H1 (cell line): ENCODE results near the gene GALNT6. TPM values are rescaled to one million over a fixed set of nuclear protein-coding genes. Genes with fewer than 3 reads are reported as not detected.

Source experiments
- CTCF ChIA-PET: fragments of 300-600 bp; sonication (Branson Sonifier 250); formaldehyde crosslinking; loops from one replicate; lab custom pipeline; 2021; ENCODE audit not compliant: partially characterized antibody; lab: Charles Lee
- POLR2A ChIA-PET: fragments of 300-600 bp; sonication (Branson Sonifier 250); formaldehyde crosslinking; loops from one replicate; lab custom pipeline; 2021; ENCODE audit warnings: inconsistent platforms; ENCODE audit not compliant: partially characterized antibody; lab: Charles Lee
- DNase-seq, 2 experiments: peaks; one replicate each; pipeline versions ENCODE4 v3.0.0 to v3.0.0-alpha.2; 2010 to 2022; ENCODE audit warnings: low spot score in 2 of 2, low read depth in 1 of 2, mixed read lengths in 1 of 2
- FAIRE-seq: peaks from 2 replicates; lab custom pipeline; 2011; peaks lifted over from hg19 to GRCh38; lab: Jason Lieb, UNC
- H2AFZ ChIP-seq: 2 replicates; pipeline ENCODE4 v1.8.1; 2012; ENCODE audit warnings: low read length, inconsistent platforms
- H2AK5ac ChIP-seq: 2 replicates; pipeline ENCODE4 v1.6.1; 2013; ENCODE audit warnings: low read depth, low read length
- H2BK120ac ChIP-seq: replicated peaks from 2 replicates; pipeline ENCODE3; 2013; ENCODE audit warnings: low read depth, low read length, inconsistent platforms
- H2BK12ac ChIP-seq: 2 replicates; pipeline ENCODE4 v1.6.1; 2013; ENCODE audit warnings: low read depth, low read length
- H2BK15ac ChIP-seq: 2 replicates; pipeline ENCODE4 v1.6.1; 2013; ENCODE audit warnings: low read length
- H2BK20ac ChIP-seq: 2 replicates; pipeline ENCODE4 v1.6.1; 2013; ENCODE audit warnings: low read length
- H2BK5ac ChIP-seq: 2 replicates; pipeline ENCODE4 v1.6.1; 2013; ENCODE audit warnings: low read depth, low read length
- H3K14ac ChIP-seq: 2 replicates; pipeline ENCODE4 v1.6.1; 2013; ENCODE audit warnings: inconsistent platforms; ENCODE audit not compliant: insufficient read length
- H3K18ac ChIP-seq: 2 replicates; pipeline ENCODE4 v1.6.1; 2013; ENCODE audit warnings: low read length; ENCODE audit errors: extremely low read depth
- H3K23ac ChIP-seq: 2 replicates; pipeline ENCODE4 v1.6.1; 2013; ENCODE audit warnings: inconsistent platforms; ENCODE audit not compliant: insufficient read length
- H3K23me2 ChIP-seq: 2 replicates; pipeline ENCODE4 v1.6.1; 2013; ENCODE audit warnings: low read depth, low read length
- H3K27ac ChIP-seq: 2 replicates; pipeline ENCODE4 v1.6.1; 2011; ENCODE audit warnings: low read depth, low read length, inconsistent platforms
- H3K27me3 ChIP-seq, 4 experiments: replicated peaks in 1 of 4; 1 replicate in 1 of 4; 2 replicates in 3 of 4; pipeline versions ENCODE4 v1.6.1 to v1.8.1; 2011 to 2013; ENCODE audit warnings: low read length in 3 of 4, mild to moderate bottlenecking in 3 of 4, inconsistent platforms in 2 of 4, mixed read lengths in 2 of 4, moderate library complexity in 1 of 4; ENCODE audit not compliant: control insufficient read depth in 3 of 4, insufficient read depth in 3 of 4; ENCODE audit errors: extremely low read depth in 1 of 4
- H3K36me3 ChIP-seq, 4 experiments: 2 replicates each; pipeline versions ENCODE4 v1.6.1 to v1.8.1; 2011 to 2013; ENCODE audit warnings: mild to moderate bottlenecking in 4 of 4, low read length in 3 of 4, moderate library complexity in 2 of 4, control low read depth in 1 of 4, inconsistent platforms in 1 of 4; ENCODE audit not compliant: insufficient read depth in 4 of 4, control insufficient read depth in 2 of 4
- H3K4ac ChIP-seq: replicated peaks from 2 replicates; pipeline ENCODE3; 2013; ENCODE audit warnings: low read length, low read depth, mixed read lengths, inconsistent platforms; ENCODE audit not compliant: insufficient read length
- H3K4me1 ChIP-seq, 4 experiments: replicated peaks in 1 of 4; 1 replicate in 1 of 4; 2 replicates in 3 of 4; pipeline versions ENCODE4 v1.6.1 to v1.8.1; 2011 to 2013; ENCODE audit warnings: low read length in 3 of 4, inconsistent platforms in 2 of 4, mixed read lengths in 1 of 4; ENCODE audit not compliant: insufficient read depth in 4 of 4, control insufficient read depth in 3 of 4
- H3K4me2 ChIP-seq, 2 experiments: 2 replicates each; pipeline versions ENCODE4 v1.6.1 to v1.8.1; 2011 to 2013; ENCODE audit warnings: low read depth in 2 of 2, low read length in 2 of 2, control low read depth in 1 of 2, inconsistent platforms in 1 of 2, mild to moderate bottlenecking in 1 of 2; ENCODE audit not compliant: insufficient read depth in 1 of 2
- H3K4me3 ChIP-seq, 4 experiments: fragments of 200-600, 300-600 bp in 1 of 4; sonication (generic), shearing (Covaris generic), sonication (Bioruptor Twin) in 1 of 4; 2 replicates each; pipeline versions ENCODE4 v1.5.1 to v1.8.1; 2011 to 2016; ENCODE audit warnings: low read length in 4 of 4, low read depth in 3 of 4, control low read depth in 2 of 4, inconsistent platforms in 2 of 4, mild to moderate bottlenecking in 2 of 4, mixed read lengths in 1 of 4, moderate library complexity in 1 of 4; ENCODE audit not compliant: insufficient read depth in 2 of 4; ENCODE audit errors: extremely low read depth in 1 of 4
- H3K56ac ChIP-seq: replicated peaks from 2 replicates; pipeline ENCODE3; 2013; ENCODE audit warnings: low read depth, mild to moderate bottlenecking, mixed read lengths, low read length, inconsistent platforms; ENCODE audit not compliant: insufficient read length
- H3K79me1 ChIP-seq: 2 replicates; pipeline ENCODE4 v1.6.1; 2013; ENCODE audit warnings: low read depth, low read length, control low read depth
- H3K79me2 ChIP-seq, 2 experiments: 2 replicates each; pipeline versions ENCODE4 v1.6.1 to v1.8.1; 2012 to 2013; ENCODE audit warnings: low read length in 2 of 2, mild to moderate bottlenecking in 2 of 2, inconsistent platforms in 1 of 2; ENCODE audit not compliant: insufficient read depth in 2 of 2, control insufficient read depth in 1 of 2
- H3K9ac ChIP-seq, 4 experiments: replicated peaks in 1 of 4; 1 replicate in 1 of 4; 2 replicates in 3 of 4; pipeline versions ENCODE4 v1.6.1 to v1.8.1; 2011 to 2013; ENCODE audit warnings: low read depth in 3 of 4, low read length in 3 of 4, control low read depth in 2 of 4, mild to moderate bottlenecking in 2 of 4, moderate library complexity in 2 of 4, inconsistent platforms in 1 of 4; ENCODE audit errors: extremely low read depth in 1 of 4
- H3K9me3 ChIP-seq, 2 experiments: 2 replicates each; pipeline versions ENCODE4 v1.6.1 to v1.8.1; 2012 to 2013; ENCODE audit warnings: mild to moderate bottlenecking in 2 of 2, moderate library complexity in 2 of 2, control low read depth in 1 of 2, inconsistent platforms in 1 of 2, low read depth in 1 of 2, low read length in 1 of 2, mixed read lengths in 1 of 2; ENCODE audit not compliant: insufficient read depth in 2 of 2
- H4K20me1 ChIP-seq, 2 experiments: replicated peaks in 1 of 2; 2 replicates each; pipeline versions ENCODE3 to v1.8.1; 2011 to 2013; ENCODE audit warnings: inconsistent platforms in 2 of 2, low read length in 2 of 2, mild to moderate bottlenecking in 1 of 2; ENCODE audit not compliant: insufficient read depth in 2 of 2, control insufficient read depth in 1 of 2
- H4K5ac ChIP-seq: 2 replicates; pipeline ENCODE4 v1.6.1; 2013; ENCODE audit warnings: low read length, low read depth, mixed read lengths, inconsistent platforms; ENCODE audit not compliant: insufficient read length
- H4K8ac ChIP-seq: 2 replicates; pipeline ENCODE4 v1.8.0; 2013; ENCODE audit warnings: mild to moderate bottlenecking, moderate library complexity, low read length, inconsistent platforms; ENCODE audit not compliant: insufficient read depth; ENCODE audit errors: extremely low read depth
- H4K91ac ChIP-seq: replicated peaks from 2 replicates; pipeline ENCODE3; 2013; ENCODE audit warnings: low read length, mixed read lengths, inconsistent platforms; ENCODE audit not compliant: insufficient read length
- CBX5 ChIP-seq: fragments of 300-800, 300-1000 bp; sonication (generic); IDR thresholded peaks from 2 replicates; pipeline ENCODE4 v1.7.1; 2016; ENCODE audit warnings: antibody characterized with exemption, low read length, low read depth
- CEBPB ChIP-seq: IDR thresholded peaks from 2 replicates; pipeline ENCODE4 v1.6.1; 2012; ENCODE audit warnings: low read depth, low read length
- CHD1 ChIP-seq: IDR thresholded peaks from 2 replicates; pipeline ENCODE4 v1.6.1; 2012; ENCODE audit warnings: low read depth, low read length, improper control_type of control experiment
- CHD2 ChIP-seq: IDR thresholded peaks from 2 replicates; pipeline ENCODE4 v1.6.1; 2012; ENCODE audit warnings: low read length, improper control_type of control experiment
- CTBP2 ChIP-seq: IDR thresholded peaks from 2 replicates; pipeline ENCODE4 v1.7.0; 2011; ENCODE audit warnings: borderline replicate concordance, mild to moderate bottlenecking, moderate library complexity, mixed read lengths, low read length; ENCODE audit not compliant: insufficient read depth, insufficient read length
- NRF1 ChIP-seq: IDR thresholded peaks from 2 replicates; pipeline ENCODE4 v1.6.1; 2011; ENCODE audit warnings: mild to moderate bottlenecking, low read depth, low read length, improper control_type of control experiment
- POU5F1 ChIP-seq: IDR thresholded peaks from 2 replicates; pipeline ENCODE4 v1.6.1; 2011; ENCODE audit warnings: low read depth, mild to moderate bottlenecking, low read length, moderate library complexity
- RNF2 ChIP-seq: fragments of 200-900, 300-1000 bp; sonication (generic); IDR thresholded peaks from 2 replicates; pipeline ENCODE4 v1.7.1; 2016; ENCODE audit warnings: borderline replicate concordance, low read depth, mild to moderate bottlenecking, antibody characterized with exemption, low read length; ENCODE audit not compliant: poor library complexity, severe bottlenecking; ENCODE audit errors: missing control alignments
- RXRA ChIP-seq: IDR thresholded peaks from 2 replicates; pipeline ENCODE4 v1.6.1; 2011; ENCODE audit warnings: low read depth, mild to moderate bottlenecking, low read length, moderate library complexity; ENCODE audit not compliant: insufficient read depth
- SP2 ChIP-seq: IDR thresholded peaks from 2 replicates; pipeline ENCODE4 v1.6.1; 2012; ENCODE audit warnings: mild to moderate bottlenecking, low read length, inconsistent platforms
- WGBS, 2 experiments: shearing (Covaris generic) in 1 of 2; methylation state at CpG; one replicate each; pipeline versions ENCODE4 v1.1.6 to v1.1.7; 2013 to 2015; ENCODE audit warnings: low lambda C conversion rate in 2 of 2, mixed read lengths in 2 of 2, inconsistent platforms in 1 of 2, low coverage in 1 of 2, missing lambda C conversion rate in 1 of 2; ENCODE audit not compliant: insufficient replicate concordance in 2 of 2, insufficient coverage in 1 of 2, insufficient read length in 1 of 2; ENCODE audit errors: extremely low coverage in 1 of 2, missing lambda C conversion rate in 1 of 2; 5-methylcytosine and 5-hydroxymethylcytosine counted together
- polyA plus RNA-seq, 7 experiments: library from polyadenylated mRNA; depleted of rRNA in 3 of 7; stranded (reverse) in 5 of 7; unstranded in 2 of 7; fragments of >200 nt in 5 of 7; fragments of 200-250 nt in 2 of 7; gene quantifications; 1 replicate in 5 of 7; 2 replicates in 1 of 7; 4 replicates in 1 of 7; pipeline versions ENCODE4 v1.2.1 to v1.2.3, GENCODE V29; 2011 to 2013; ENCODE audit warnings: missing spikeins in 2 of 7, mixed read lengths in 2 of 7
- total RNA-seq: library from RNA; stranded (reverse); fragmentation: NEBNext Ultra II Directional; extraction: Animal tissue kit (Norgen Biotek cat#: 25700); gene quantifications from 2 replicates; pipeline ENCODE4 v1.2.1, GENCODE V29; 2021
- TF ChIP-seq, protein P1 (sequence below): IDR thresholded peaks from 2 replicates; pipeline ENCODE4 v1.6.1; 2011; ENCODE audit warnings: low read depth, mild to moderate bottlenecking, low read length; ENCODE audit not compliant: insufficient read depth

The GALNT6 gene
- total and polyA plus RNA-seq, 2 of the 8 experiments (the other 6 are each of a cell fraction or from before 2014, with no cell fraction given) = 5.8 to 10.7 TPM

DNA sequence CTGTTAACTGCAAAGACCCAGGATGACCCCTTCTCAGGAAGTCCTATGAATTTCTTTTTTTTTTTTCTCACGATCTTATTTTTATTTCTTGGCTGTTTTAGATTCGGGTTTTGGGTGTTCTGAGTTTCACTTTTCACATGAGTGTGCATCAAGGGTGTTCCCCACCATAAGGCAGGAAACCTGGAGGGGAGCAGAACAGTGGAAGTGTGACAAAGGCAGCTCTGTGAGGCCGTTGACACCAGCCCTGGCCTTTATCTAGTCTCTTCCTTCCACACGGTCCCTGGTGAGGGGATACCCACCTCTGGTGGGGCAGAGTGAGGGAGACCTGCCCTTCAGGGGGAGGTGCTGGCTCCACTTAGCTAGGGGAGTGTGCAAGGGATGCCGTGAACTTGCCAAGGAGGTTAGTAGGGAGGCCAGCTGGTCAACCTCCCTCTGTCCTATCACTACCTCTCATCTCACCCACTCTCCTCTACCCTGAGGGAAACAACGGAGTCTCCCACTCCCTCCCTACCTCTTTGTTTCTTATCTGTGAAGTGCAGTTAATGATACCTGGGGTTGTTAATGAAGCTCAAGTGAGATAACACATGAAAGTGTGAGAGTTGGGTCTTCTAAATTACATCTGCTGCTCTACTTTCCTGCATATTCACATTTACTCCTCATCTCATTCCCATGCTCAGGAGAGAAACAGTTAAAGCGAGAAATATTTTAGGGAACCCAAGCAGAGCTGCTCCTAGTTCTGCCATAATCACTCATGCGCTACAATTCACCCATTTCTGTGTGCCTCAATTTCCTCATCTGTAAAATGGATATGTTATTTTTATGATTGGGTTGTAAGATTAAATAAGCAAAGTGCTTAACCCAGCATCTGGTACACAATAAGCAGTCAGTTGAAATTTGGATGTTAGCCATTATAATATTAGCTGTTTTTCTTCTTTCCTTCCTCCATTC, 4.4 kb upstream of the GALNT6 start:
- H4K8ac ChIP-seq = no peak overlapping the region
- no peak overlapping the region for H4K5ac ChIP-seq
- DNase-seq = no peak
- no peak overlapping the region for H3K4me2 ChIP-seq
- peaks cover 4% of the 10 kb centered on the region; the same call in 1 of the 2 replicates for H3K23me2 ChIP-seq
- ChIA-PET CTCF (interaction anchor here (0.6 to 0.9 kb wide), 4 partner anchors 12 to 526 kb away, joined by 3 to 7 read pairs (median 4); no protein-coding TSS in a partner anchor), POLR2A (interaction anchor here (1.1 kb wide), 2 partner anchors 19 to 467 kb away, joined by 3 to 4 read pairs; no protein-coding TSS in a partner anchor)
- peaks cover 3 to 6% (median 4%) of the 10 kb centered on the region in 4 experiments; a peak in 6 of 7 replicates for H3K4me1 ChIP-seq
- H3K79me1 ChIP-seq = no peaks in the 10 kb centered on the region
- 84% methylated on average over 8 of the region's 8 CpGs; no CpG with 5 or more reads in 1 of the 2 experiments for WGBS, 2 experiments
- no peak overlapping the region for H3K4ac ChIP-seq
- H3K56ac ChIP-seq = no peak overlapping the region
- no peak overlapping the region for H3K14ac ChIP-seq
- no peak overlapping the region; a peak in 1 of 7 replicates for H3K9ac ChIP-seq
- H3K27me3 ChIP-seq = no peaks in the 10 kb centered on the region
- no peaks in the 10 kb centered on the region for H4K20me1 ChIP-seq
- H2BK12ac ChIP-seq = no peak overlapping the region
- no peak overlapping the region for H2AFZ ChIP-seq
- H2BK15ac ChIP-seq = no peak overlapping the region
- H2BK5ac ChIP-seq = no peak overlapping the region
- H2AK5ac ChIP-seq = no peak overlapping the region
- no peak overlapping the region for H4K91ac ChIP-seq
- H3K27ac ChIP-seq = no peak overlapping the region
- no peak overlapping the region for H3K4me3 ChIP-seq
- no peak overlapping the region for H2BK20ac ChIP-seq
- FAIRE-seq = no peak
- no peaks in the 10 kb centered on the region for H3K9me3 ChIP-seq
- H3K18ac ChIP-seq = no peak overlapping the region
- H3K23ac ChIP-seq = no peak overlapping the region
- H2BK120ac ChIP-seq = no peak overlapping the region
- no peaks in the 10 kb centered on the region for H3K79me2 ChIP-seq
- H3K36me3 ChIP-seq = peaks cover 0 to 13% (median 2%) of the 10 kb centered on the region in 4 experiments; a peak in 2 of 8 replicates
- TF ChIP-seq CHD1 (no peak), RNF2 (no peak), SP2 (no peak), NRF1 (no peak), POU5F1 (no peak), RXRA (no peak), CTBP2 (no peak), CEBPB (no peak), CBX5 (no peak), CHD2 (no peak)
- TF ChIP-seq, protein P1, sequence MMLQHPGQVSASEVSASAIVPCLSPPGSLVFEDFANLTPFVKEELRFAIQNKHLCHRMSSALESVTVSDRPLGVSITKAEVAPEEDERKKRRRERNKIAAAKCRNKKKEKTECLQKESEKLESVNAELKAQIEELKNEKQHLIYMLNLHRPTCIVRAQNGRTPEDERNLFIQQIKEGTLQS = no peak
